ENCODE data around the gene ANXA11.

GRCh38 chr10:80144696-80145131 lies 60.6 kb downstream of the ANXA11 start:
- TF ChIP-seq, protein P1, sequence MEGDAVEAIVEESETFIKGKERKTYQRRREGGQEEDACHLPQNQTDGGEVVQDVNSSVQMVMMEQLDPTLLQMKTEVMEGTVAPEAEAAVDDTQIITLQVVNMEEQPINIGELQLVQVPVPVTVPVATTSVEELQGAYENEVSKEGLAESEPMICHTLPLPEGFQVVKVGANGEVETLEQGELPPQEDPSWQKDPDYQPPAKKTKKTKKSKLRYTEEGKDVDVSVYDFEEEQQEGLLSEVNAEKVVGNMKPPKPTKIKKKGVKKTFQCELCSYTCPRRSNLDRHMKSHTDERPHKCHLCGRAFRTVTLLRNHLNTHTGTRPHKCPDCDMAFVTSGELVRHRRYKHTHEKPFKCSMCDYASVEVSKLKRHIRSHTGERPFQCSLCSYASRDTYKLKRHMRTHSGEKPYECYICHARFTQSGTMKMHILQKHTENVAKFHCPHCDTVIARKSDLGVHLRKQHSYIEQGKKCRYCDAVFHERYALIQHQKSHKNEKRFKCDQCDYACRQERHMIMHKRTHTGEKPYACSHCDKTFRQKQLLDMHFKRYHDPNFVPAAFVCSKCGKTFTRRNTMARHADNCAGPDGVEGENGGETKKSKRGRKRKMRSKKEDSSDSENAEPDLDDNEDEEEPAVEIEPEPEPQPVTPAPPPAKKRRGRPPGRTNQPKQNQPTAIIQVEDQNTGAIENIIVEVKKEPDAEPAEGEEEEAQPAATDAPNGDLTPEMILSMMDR (conservative IDR thresholded peaks at IDR 0.05; ENCODE audit: low read depth, low read length) = 0 out of 2 replicates have a peak, but pooled peaks have one; percentile 19
- no peak for TF ChIP-seq EZH2 (IDR thresholded peaks at IDR 0.05; ENCODE audit: low read length, unreplicated experiment)
- TF ChIP-seq EZH2phosphoT487 (IDR thresholded peaks at IDR 0.05; ENCODE audit: borderline replicate concordance, low read length) = no peak

All from PC-3 (cell line).